Upper lobe of right lung (tissue), 1 donor: ENCODE measurements around the gene RFNG. TPM values are rescaled to one million over a fixed set of nuclear protein-coding genes. Genes with fewer than 3 reads are reported as not detected.

ENCODE experiments used
- ATAC-seq: fragments of 200-7000 bp; cut with Tn5 transposase; one replicate; pipeline ENCODE4 v1.9.1; 2020; ENCODE audit warnings: mild to moderate bottlenecking, moderate library complexity
- DNase-seq: peaks from one replicate; pipeline ENCODE4 v3.0.0-alpha.2; 2020
- H3K27ac ChIP-seq: fragments of 200-600 bp; one replicate; pipeline ENCODE4 v1.8.0; 2022
- H3K27me3 ChIP-seq: fragments of 200-600 bp; one replicate; pipeline ENCODE4 v1.8.0; 2022; ENCODE audit warnings: mild to moderate bottlenecking
- H3K36me3 ChIP-seq: fragments of 200-600 bp; one replicate; pipeline ENCODE4 v1.8.0; 2022
- H3K4me1 ChIP-seq: fragments of 200-600 bp; one replicate; pipeline ENCODE4 v1.8.0; 2022
- H3K4me3 ChIP-seq: fragments of 200-600 bp; one replicate; pipeline ENCODE4 v1.8.0; 2022; ENCODE audit warnings: mild to moderate bottlenecking
- H3K9me3 ChIP-seq: fragments of 200-600 bp; one replicate; pipeline ENCODE4 v1.8.0; 2022
- CTCF ChIP-seq: fragments of 200-600 bp; IDR thresholded peaks from one replicate; pipeline ENCODE4 v1.8.0; 2022; ENCODE audit warnings: antibody characterized with exemption
- intact Hi-C: fragments of 100-400 bp; cut with DNase I; formaldehyde crosslinking; loops from one replicate; pipeline ENCODE4 v1.11.0; 2022
- total RNA-seq: library from RNA; stranded (reverse); fragmentation: NEBNext Ultra II Directional; extraction: Animal tissue kit (Norgen Biotek cat#: 25700); gene quantifications from one replicate; pipeline ENCODE4 v1.2.1, GENCODE V29; 2021
- donor health status: DM: no; HTN: yes; CAD: no; lungs with severe emphysema.

Gene RFNG
- total RNA-seq, 1 donor from 2014 or later = 38.5 TPM

- Histone ChIP-seq H3K4me3 (no peak overlapping the region), H3K27ac (no peak overlapping the region), H3K36me3 (peaks cover 15% of the 10 kb centered on the region), H3K4me1 (peaks cover 10% of the 10 kb centered on the region), H3K27me3 (no peaks in the 10 kb centered on the region), H3K9me3 (no peaks in the 10 kb centered on the region)
- no peak for DNase-seq
- no peak for TF ChIP-seq CTCF
- intact Hi-C loops = no loop called here
- ATAC-seq = no peak
Measured at GRCh38 chr17:82047379-82047778, 4.2 kb downstream of the RFNG start.

- DNase-seq (no peak), ATAC-seq (no peak)
- Histone ChIP-seq H3K36me3 (peaks cover 15% of the 10 kb centered on the region), H3K27ac (no peak overlapping the region), H3K4me3 (no peak overlapping the region), H3K4me1 (peaks cover 10% of the 10 kb centered on the region), H3K27me3 (no peaks in the 10 kb centered on the region), H3K9me3 (no peaks in the 10 kb centered on the region)
- no peak for TF ChIP-seq CTCF
- intact Hi-C loops = no loop called here
Measured at GRCh38 chr17:82046903-82047302, 4.7 kb downstream of the RFNG start.

GRCh38 chr17:82045936-82046484 lies 5.6 kb downstream of the RFNG start:
- no peak overlapping the region for H3K27ac ChIP-seq
- peaks cover 15% of the 10 kb centered on the region for H3K36me3 ChIP-seq
- TF ChIP-seq CTCF = no peak
- H3K27me3 ChIP-seq = no peaks in the 10 kb centered on the region
- ATAC-seq (no peak), DNase-seq (no peak)
- peaks cover 10% of the 10 kb centered on the region for H3K4me1 ChIP-seq
- intact Hi-C loops = no loop called here
- H3K4me3 ChIP-seq = no peak overlapping the region
- H3K9me3 ChIP-seq = no peaks in the 10 kb centered on the region

GRCh38 chr17:82043507-82043906 lies 8.1 kb downstream of the RFNG start:
- Histone ChIP-seq H3K9me3 (no peaks in the 10 kb centered on the region), H3K27me3 (no peaks in the 10 kb centered on the region), H3K4me1 (no peaks in the 10 kb centered on the region), H3K36me3 (peaks cover 2% of the 10 kb centered on the region), H3K4me3 (no peak overlapping the region), H3K27ac (no peak overlapping the region)
- intact Hi-C loops = no loop called here
- TF ChIP-seq CTCF = no peak
- ATAC-seq = no peak
- no peak for DNase-seq

- H3K27me3 ChIP-seq = no peaks in the 10 kb centered on the region
- DNase-seq (no peak), ATAC-seq (no peak)
- intact Hi-C loops = no loop called here
- no peak for TF ChIP-seq CTCF
- H3K27ac ChIP-seq = no peak overlapping the region
- H3K4me1 ChIP-seq = peaks cover 5% of the 10 kb centered on the region
- no peak overlapping the region for H3K4me3 ChIP-seq
- no peaks in the 10 kb centered on the region for H3K36me3 ChIP-seq
- no peaks in the 10 kb centered on the region for H3K9me3 ChIP-seq
Measured at GRCh38 chr17:82042649-82043048, 9.0 kb downstream of the RFNG start.
